Transverse colon (tissue), 4 donors: ENCODE results near the gene NSMF.

Experiments used
- POLR2AphosphoS5 ChIP-seq, 3 donors: sonication (generic); formaldehyde crosslinking; IDR thresholded peaks; one replicate each; pipeline ENCODE4 v1.6.1; 2016; ENCODE audit warnings: antibody characterized with exemption in 3 of 3
- TF ChIP-seq, protein P1 (sequence below), 5 experiments: fragments of 200-600 bp in 3 of 5; fragments of 450-650 bp in 2 of 5; sonication (generic) in 3 of 5; IDR thresholded peaks; 1 replicate in 2 of 5; 2 replicates in 3 of 5; pipeline ENCODE4 v1.5.1; 2016 to 2017; ENCODE audit warnings: antibody characterized with exemption in 5 of 5, inconsistent platforms in 3 of 5, mild to moderate bottlenecking in 2 of 5, moderate library complexity in 1 of 5

GRCh38 chr9:137461316-137461662, 2.2 kb upstream of the NSMF start:
- TF ChIP-seq POLR2AphosphoS5 (IDR thresholded peaks at IDR 0.05) = no peak
- TF ChIP-seq, protein P1, sequence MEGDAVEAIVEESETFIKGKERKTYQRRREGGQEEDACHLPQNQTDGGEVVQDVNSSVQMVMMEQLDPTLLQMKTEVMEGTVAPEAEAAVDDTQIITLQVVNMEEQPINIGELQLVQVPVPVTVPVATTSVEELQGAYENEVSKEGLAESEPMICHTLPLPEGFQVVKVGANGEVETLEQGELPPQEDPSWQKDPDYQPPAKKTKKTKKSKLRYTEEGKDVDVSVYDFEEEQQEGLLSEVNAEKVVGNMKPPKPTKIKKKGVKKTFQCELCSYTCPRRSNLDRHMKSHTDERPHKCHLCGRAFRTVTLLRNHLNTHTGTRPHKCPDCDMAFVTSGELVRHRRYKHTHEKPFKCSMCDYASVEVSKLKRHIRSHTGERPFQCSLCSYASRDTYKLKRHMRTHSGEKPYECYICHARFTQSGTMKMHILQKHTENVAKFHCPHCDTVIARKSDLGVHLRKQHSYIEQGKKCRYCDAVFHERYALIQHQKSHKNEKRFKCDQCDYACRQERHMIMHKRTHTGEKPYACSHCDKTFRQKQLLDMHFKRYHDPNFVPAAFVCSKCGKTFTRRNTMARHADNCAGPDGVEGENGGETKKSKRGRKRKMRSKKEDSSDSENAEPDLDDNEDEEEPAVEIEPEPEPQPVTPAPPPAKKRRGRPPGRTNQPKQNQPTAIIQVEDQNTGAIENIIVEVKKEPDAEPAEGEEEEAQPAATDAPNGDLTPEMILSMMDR (IDR thresholded peaks at IDR 0.05) = no peak
